BE2C (cell line): Measurements from ENCODE around the gene HS6ST3. TPM values are rescaled to one million over a fixed set of nuclear protein-coding genes. Genes with fewer than 3 reads are reported as not detected.
A peak's percentile ranks its signal among the peaks of the same experiment; 100 is the strongest.
"Not testable (repeated sequence)": the region's sequence is repeated elsewhere in the genome, so short reads cannot be mapped to it uniquely, and the experiment has no call there.

ENCODE experiments used
- DNase-seq: peaks from one replicate; pipeline ENCODE4 v3.0.0-alpha.2; 2020
- H3K27me3 ChIP-seq: fragments of 250-450 bp; sonication (Bioruptor Pico); 2 replicates; pipeline ENCODE4 v1.5.1; 2020; ENCODE audit warnings: mild to moderate bottlenecking
- H3K36me3 ChIP-seq: fragments of 250-450 bp; sonication (Bioruptor Pico); 2 replicates; pipeline ENCODE4 v1.5.1; 2020; ENCODE audit warnings: mild to moderate bottlenecking
- H3K4me1 ChIP-seq: fragments of 250-450 bp; sonication (Bioruptor Pico); 2 replicates; pipeline ENCODE4 v1.5.1; 2020
- H3K4me3 ChIP-seq: 2 replicates; pipeline ENCODE4 v1.5.1; 2011; ENCODE audit warnings: low read depth, low read length
- H3K9me3 ChIP-seq: fragments of 250-450 bp; sonication (Bioruptor Pico); 2 replicates; pipeline ENCODE4 v1.5.1; 2020
- polyA plus RNA-seq: library from polyadenylated mRNA; unstranded; fragments of >200 nt; gene quantifications from one replicate; pipeline ENCODE4 v1.2.1, GENCODE V29; 2012; ENCODE audit warnings: low read depth, missing spikeins; ENCODE audit not compliant: insufficient read length, insufficient read depth
- TF ChIP-seq, protein P1 (sequence below): IDR thresholded peaks from 2 replicates; pipeline ENCODE4 v1.5.1; 2012; ENCODE audit warnings: mild to moderate bottlenecking, low read depth, low read length

HS6ST3 gene
- 10.3 TPM for polyA plus RNA-seq

DNA sequence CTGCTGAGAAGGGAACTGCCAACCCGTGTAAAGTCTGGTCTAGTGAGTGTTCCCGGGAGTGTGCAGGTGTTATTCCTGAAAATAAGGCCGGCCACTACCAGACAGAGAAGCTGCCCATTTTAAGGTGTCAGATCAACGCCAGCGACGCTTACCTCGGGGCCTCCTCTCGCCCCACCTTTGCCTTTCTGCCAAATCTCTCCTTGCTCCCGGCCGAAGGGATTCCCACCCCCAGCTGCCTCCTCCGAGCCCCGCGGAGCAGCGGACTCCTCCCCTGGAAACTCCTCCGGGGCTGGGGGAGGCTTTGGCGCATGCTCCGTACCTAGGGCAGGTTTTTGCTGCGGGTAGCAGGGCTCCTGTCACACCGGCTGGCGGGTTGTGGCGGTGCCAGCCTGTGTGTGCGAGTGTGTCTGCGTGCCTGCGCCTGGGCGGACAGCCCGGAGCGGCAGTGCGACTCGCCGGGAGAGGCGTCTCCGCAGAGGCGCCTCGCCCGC is at the start of gene HS6ST3:
TSS of gene HS6ST3 (plus strand) at position 359 of the 491 bp plus-strand sequence.
- peaks cover 7% of the 10 kb centered on the region for H3K4me1 ChIP-seq
- H3K9me3 ChIP-seq = no peaks in the 10 kb centered on the region
- DNase-seq = peak; percentile 74
- H3K4me3 ChIP-seq = peak within 1 kb of the TSS; percentile 72
- TF ChIP-seq, protein P1, sequence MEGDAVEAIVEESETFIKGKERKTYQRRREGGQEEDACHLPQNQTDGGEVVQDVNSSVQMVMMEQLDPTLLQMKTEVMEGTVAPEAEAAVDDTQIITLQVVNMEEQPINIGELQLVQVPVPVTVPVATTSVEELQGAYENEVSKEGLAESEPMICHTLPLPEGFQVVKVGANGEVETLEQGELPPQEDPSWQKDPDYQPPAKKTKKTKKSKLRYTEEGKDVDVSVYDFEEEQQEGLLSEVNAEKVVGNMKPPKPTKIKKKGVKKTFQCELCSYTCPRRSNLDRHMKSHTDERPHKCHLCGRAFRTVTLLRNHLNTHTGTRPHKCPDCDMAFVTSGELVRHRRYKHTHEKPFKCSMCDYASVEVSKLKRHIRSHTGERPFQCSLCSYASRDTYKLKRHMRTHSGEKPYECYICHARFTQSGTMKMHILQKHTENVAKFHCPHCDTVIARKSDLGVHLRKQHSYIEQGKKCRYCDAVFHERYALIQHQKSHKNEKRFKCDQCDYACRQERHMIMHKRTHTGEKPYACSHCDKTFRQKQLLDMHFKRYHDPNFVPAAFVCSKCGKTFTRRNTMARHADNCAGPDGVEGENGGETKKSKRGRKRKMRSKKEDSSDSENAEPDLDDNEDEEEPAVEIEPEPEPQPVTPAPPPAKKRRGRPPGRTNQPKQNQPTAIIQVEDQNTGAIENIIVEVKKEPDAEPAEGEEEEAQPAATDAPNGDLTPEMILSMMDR = no peak
- H3K36me3 ChIP-seq = no peaks in the 10 kb centered on the region
- H3K27me3 ChIP-seq = peaks cover 5% of the 10 kb centered on the region; the same call in 1 of the 2 replicates

DNA sequence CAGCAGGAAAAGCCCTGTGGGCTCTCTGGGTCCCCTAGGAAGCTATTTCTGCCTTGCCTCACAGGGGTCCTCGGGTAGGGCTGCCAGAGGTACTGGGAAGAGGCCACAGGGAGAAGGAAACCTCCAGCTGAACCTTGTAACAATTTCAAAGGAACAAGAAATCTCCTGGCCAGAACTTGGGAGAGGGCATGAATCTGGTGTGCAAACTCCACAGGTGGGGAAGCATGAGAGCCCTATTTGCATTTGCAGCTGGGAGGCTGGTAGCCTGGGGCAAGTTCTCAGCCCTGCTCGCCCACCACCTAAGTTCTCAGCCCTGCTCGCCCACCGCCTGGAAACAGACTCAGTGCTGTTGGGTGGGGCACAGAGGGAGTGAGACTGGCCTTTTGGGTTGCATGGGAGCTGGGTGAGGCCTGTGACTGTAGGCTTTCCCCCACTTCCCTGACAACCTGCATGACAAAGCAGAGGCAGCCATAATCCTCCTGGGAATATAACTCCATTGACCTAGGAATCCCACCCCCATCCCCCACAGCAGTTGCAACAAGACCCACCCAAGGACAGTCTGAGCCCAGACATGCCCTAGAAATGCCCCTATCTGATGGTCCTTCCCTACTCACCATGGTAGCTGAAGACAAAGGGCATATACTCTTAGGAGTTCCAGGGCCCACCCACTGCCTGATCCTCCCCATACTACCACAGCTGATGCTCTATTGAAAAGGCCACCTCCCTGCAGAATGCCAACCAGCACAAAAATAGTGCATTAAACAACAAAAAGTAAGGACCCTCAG is 48.4 kb upstream of the HS6ST3 start:
- H3K4me1 ChIP-seq = no peaks in the 10 kb centered on the region
- no peak for DNase-seq
- peaks cover 2% of the 10 kb centered on the region; the same call in 1 of the 2 replicates for H3K36me3 ChIP-seq
- H3K9me3 ChIP-seq = peaks cover 1% of the 10 kb centered on the region; the same call in 1 of the 2 replicates
- TF ChIP-seq, protein P1 = no peak
- no peaks in the 10 kb centered on the region for H3K27me3 ChIP-seq
- H3K4me3 ChIP-seq = no peak overlapping the region

DNA sequence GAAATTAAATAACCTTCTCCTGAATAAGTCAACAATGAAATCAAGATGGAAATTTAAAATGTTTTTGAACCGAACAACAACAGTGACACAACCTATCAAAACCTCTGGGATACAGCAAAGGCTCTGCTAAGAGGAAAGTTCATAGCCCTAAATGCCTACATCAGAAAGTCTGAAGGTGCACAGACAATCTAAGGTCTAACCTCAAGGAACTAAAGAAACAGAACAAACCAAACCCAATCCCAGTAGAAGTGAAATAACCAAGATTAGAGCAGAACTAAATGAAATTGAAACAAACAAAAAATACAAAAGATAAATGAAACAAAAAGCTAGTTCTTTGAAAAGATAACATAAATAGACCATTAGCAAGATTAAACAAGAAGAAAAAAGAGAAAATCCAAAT is 45.7 kb upstream of the HS6ST3 start:
- Histone ChIP-seq H3K27me3 (no peaks in the 10 kb centered on the region), H3K4me1 (no peaks in the 10 kb centered on the region), H3K9me3 (peaks cover 5% of the 10 kb centered on the region; the same call in 1 of the 2 replicates), H3K4me3 (no peak overlapping the region), H3K36me3 (peaks cover 3% of the 10 kb centered on the region; the same call in 1 of the 2 replicates)
- no peak for DNase-seq
- TF ChIP-seq, protein P1 = no peak

DNA sequence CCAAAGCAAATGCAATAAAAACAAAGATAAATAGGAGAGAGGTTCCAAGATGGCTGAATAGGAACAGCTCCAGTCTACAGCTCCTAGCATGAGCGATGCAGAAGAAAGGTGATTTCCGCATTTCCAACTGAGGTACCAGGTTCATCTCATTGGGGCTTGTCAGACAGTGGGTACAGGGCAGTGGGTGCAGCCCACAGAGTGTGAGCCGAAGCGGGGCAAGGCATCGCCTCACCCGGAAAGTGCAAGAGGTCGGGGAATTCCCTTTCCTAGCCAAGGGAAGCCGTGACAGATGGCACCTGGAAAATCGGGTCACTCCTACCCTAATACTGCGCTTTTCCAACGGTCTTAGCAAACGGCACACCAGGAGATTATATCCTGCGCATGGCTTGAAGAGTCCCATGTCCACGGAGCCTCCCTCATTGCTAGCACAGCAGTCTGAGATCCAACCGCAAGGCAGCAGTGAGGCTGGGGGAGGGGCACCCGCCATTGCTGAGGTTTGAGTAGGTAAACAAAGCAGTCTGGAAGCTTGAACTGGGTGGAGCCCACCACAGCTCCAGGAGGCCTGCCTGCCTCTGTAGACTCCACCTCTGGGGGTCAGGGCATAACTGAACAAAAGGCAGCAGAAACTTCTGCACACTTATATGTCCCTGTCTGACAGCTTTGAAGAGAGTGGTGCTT is 43.3 kb upstream of the HS6ST3 start:
- H3K4me3 ChIP-seq, H3K36me3 ChIP-seq, DNase-seq: not testable (repeated sequence)

DNA sequence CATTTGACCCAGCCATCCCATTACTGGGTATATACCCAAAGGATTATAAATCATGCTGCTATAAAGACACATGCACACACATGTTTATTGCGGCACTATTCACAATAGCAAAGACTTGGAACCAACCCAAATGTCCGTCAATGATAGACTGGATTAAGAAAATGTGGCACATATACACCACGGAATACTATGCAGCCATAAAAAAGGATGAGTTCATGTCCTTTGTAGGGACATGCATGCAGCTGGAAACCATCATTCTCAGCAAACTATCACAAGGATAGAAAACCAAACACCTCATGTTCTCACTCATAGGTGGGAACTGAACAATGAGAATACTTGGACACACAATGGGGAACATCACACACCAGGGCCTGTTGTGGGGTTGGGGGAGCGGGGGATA is 39.0 kb upstream of the HS6ST3 start:
- DNase-seq, H3K4me3 ChIP-seq, H3K27me3 ChIP-seq, H3K36me3 ChIP-seq, H3K4me1 ChIP-seq, H3K9me3 ChIP-seq: not testable (repeated sequence)

More for the DNA sequence above, 43.3 kb upstream of the HS6ST3 start:
- not testable (repeated sequence) for H3K4me1 ChIP-seq, H3K27me3 ChIP-seq, H3K9me3 ChIP-seq

DNA sequence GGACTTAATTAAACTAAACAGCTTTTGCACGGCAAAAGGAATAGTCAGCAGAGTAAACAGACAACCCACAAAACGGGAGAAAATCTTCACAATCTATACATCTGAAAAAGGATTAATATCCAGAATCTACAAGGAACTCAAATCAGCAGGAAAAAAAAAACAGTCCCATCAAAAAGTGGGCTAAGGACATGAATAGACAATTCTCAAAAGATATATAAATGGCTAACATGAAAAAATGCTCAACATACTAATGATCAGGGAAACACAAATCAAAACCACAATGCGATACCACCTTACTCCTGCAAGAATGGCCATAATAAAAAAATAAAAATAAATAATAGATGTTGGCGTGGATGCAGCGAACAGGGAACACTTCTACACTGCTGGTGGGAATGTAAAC is 38.4 kb upstream of the HS6ST3 start:
- DNase-seq, H3K4me3 ChIP-seq, H3K4me1 ChIP-seq, H3K9me3 ChIP-seq, H3K36me3 ChIP-seq, H3K27me3 ChIP-seq: not testable (repeated sequence)

DNA sequence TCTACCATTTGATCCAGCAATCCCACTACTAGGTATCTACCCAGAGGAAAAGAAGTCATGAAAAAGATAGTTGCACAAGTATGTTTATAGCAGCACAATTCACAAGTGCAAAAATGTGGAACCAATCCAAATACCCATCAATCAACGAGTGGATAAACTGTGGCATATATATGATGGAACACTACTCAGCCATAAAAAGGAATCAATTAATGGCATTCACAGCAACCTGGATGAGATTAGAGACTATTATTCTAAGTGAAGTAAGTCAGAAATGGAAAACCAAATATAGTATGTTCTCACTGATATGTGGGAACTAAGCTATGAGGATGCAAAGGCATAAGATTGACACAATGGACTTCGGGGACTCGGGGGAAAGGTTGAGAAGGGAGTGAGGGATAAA is 38.0 kb upstream of the HS6ST3 start:
- not testable (repeated sequence) for H3K27me3 ChIP-seq, DNase-seq, H3K4me1 ChIP-seq, H3K36me3 ChIP-seq, H3K4me3 ChIP-seq, H3K9me3 ChIP-seq

DNA sequence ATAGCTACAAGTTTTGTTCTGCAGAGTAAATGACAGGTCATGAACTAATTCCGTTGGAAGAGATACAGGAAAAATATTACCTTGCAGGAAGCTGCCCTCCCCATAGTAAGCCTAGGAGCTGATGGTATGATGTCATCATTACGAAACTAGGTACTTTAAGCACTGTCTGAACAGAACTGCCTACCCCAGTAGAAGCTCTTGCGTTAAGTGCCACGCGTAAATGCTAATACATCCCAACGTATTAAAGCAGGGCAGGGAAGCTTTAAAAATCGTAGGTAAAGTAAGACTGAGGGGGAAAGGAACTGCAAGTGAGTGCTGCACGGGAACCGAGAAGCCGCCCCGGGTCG is 37.3 kb upstream of the HS6ST3 start:
- Histone ChIP-seq H3K9me3 (no peaks in the 10 kb centered on the region), H3K4me1 (no peaks in the 10 kb centered on the region), H3K36me3 (no peaks in the 10 kb centered on the region), H3K27me3 (no peaks in the 10 kb centered on the region), H3K4me3 (peak overlapping the region; percentile 61)
- DNase-seq = no peak
- TF ChIP-seq, protein P1 = no peak
